ENCODE data around the gene TRDMT1.

TRDMT1 gene

GRCh38 chr10:17200912-17201793 is at the start of gene TRDMT1:
TSS of gene TRDMT1 (minus strand) at chr10:17201672. CDS start at chr10:17201634, 38 bp downstream.
- H3K4me3 ChIP-seq (ENCODE audit: low read depth, low read length): peak within 1 kb of the TSS; percentile 91
- TF ChIP-seq CTCF (IDR thresholded peaks at IDR 0.05; ENCODE audit: borderline replicate concordance, insufficient read depth, low read depth, low read length): no peak

- TF ChIP-seq CTCF (IDR thresholded peaks at IDR 0.05; ENCODE audit: borderline replicate concordance, insufficient read depth, low read depth, low read length): no peak
- no peak overlapping the region for H3K4me3 ChIP-seq (ENCODE audit: low read depth, low read length)
These were observed 49.3 kb upstream of the TRDMT1 start for GRCh38 chr10:17250736-17251135.

- no peak overlapping the region for H3K4me3 ChIP-seq (ENCODE audit: low read depth, low read length)
- no peak for TF ChIP-seq CTCF (IDR thresholded peaks at IDR 0.05; ENCODE audit: borderline replicate concordance, insufficient read depth, low read depth, low read length)
These were observed 48.3 kb upstream of the TRDMT1 start for GRCh38 chr10:17249820-17250219.

GRCh38 chr10:17248964-17249363 is 47.5 kb upstream of the TRDMT1 start:
- TF ChIP-seq CTCF (IDR thresholded peaks at IDR 0.05; ENCODE audit: borderline replicate concordance, insufficient read depth, low read depth, low read length): no peak
- H3K4me3 ChIP-seq (ENCODE audit: low read depth, low read length): no peak overlapping the region

- no peak overlapping the region for H3K4me3 ChIP-seq (ENCODE audit: low read depth, low read length)
- no peak for TF ChIP-seq CTCF (IDR thresholded peaks at IDR 0.05; ENCODE audit: borderline replicate concordance, insufficient read depth, low read depth, low read length)
These were observed 45.7 kb upstream of the TRDMT1 start for GRCh38 chr10:17247210-17247609.

- TF ChIP-seq CTCF (IDR thresholded peaks at IDR 0.05; ENCODE audit: borderline replicate concordance, insufficient read depth, low read depth, low read length): no peak
- H3K4me3 ChIP-seq (ENCODE audit: low read depth, low read length): no peak overlapping the region
These were observed 43.4 kb upstream of the TRDMT1 start for GRCh38 chr10:17244700-17245365.

Measured in GM12875 (cell line).